Astrocyte (in vitro differentiated cells and primary cell): ENCODE measurements around the gene MAGI1. TPM values are rescaled to one million over a fixed set of nuclear protein-coding genes. Genes with fewer than 3 reads are reported as not detected.
A peak's percentile ranks its signal among the peaks of the same experiment; 100 is the strongest.

Experiments used
- DNase-seq: peaks from one replicate; pipeline ENCODE4 v3.0.0-alpha.2; 2010; ENCODE audit warnings: low read depth
- FAIRE-seq: peaks from 2 replicates; lab custom pipeline; 2011; peaks lifted over from hg19 to GRCh38; lab: Jason Lieb, UNC
- H2AFZ ChIP-seq: 2 replicates; pipeline ENCODE4 v1.6.0; 2012; ENCODE audit warnings: low read depth, low read length, inconsistent platforms
- H3K27ac ChIP-seq: 2 replicates; pipeline ENCODE4 v1.5.1; 2011; ENCODE audit warnings: low read depth, low read length, inconsistent platforms
- H3K27me3 ChIP-seq: 2 replicates; pipeline ENCODE4 v1.6.0; 2011; ENCODE audit warnings: low read length, inconsistent platforms; ENCODE audit not compliant: insufficient read depth
- H3K36me3 ChIP-seq: 2 replicates; pipeline ENCODE4 v1.5.1; 2011; ENCODE audit warnings: low read length, inconsistent platforms; ENCODE audit not compliant: insufficient read depth
- H3K4me1 ChIP-seq: 2 replicates; pipeline ENCODE4 v1.5.1; 2011; ENCODE audit warnings: low read length, inconsistent platforms; ENCODE audit not compliant: insufficient read depth
- H3K4me2 ChIP-seq: 2 replicates; pipeline ENCODE4 v1.6.0; 2012; ENCODE audit warnings: low read length, inconsistent platforms
- H3K4me3 ChIP-seq: 2 replicates; pipeline ENCODE4 v1.5.1; 2011; ENCODE audit warnings: low read depth, mild to moderate bottlenecking, low read length, inconsistent platforms; ENCODE audit not compliant: insufficient read depth
- H3K79me2 ChIP-seq: 2 replicates; pipeline ENCODE4 v1.6.0; 2012; ENCODE audit warnings: mild to moderate bottlenecking, low read length, inconsistent platforms; ENCODE audit not compliant: insufficient read depth
- H3K9ac ChIP-seq: 2 replicates; pipeline ENCODE4 v1.6.0; 2012; ENCODE audit warnings: mild to moderate bottlenecking, low read length, inconsistent platforms
- H3K9me3 ChIP-seq: 2 replicates; pipeline ENCODE4 v1.5.1; 2012; ENCODE audit warnings: low read depth, mild to moderate bottlenecking, low read length, inconsistent platforms; ENCODE audit not compliant: insufficient read depth
- H4K20me1 ChIP-seq: 2 replicates; pipeline ENCODE4 v1.6.0; 2012; ENCODE audit warnings: low read length, inconsistent platforms; ENCODE audit not compliant: insufficient read depth
- H3K27ac Mint-ChIP-seq: one replicate; pipeline ENCODE4 v1.8.0; 2021; ENCODE audit warnings: mild to moderate bottlenecking, mixed read lengths; ENCODE audit not compliant: unreplicated experiment
- H3K27me3 Mint-ChIP-seq: one replicate; pipeline ENCODE4 v1.8.0; 2021; ENCODE audit warnings: low read depth, mixed read lengths; ENCODE audit not compliant: unreplicated experiment
- H3K36me3 Mint-ChIP-seq: one replicate; pipeline ENCODE4 v1.8.0; 2021; ENCODE audit warnings: low read depth, mixed read lengths; ENCODE audit not compliant: unreplicated experiment
- H3K4me1 Mint-ChIP-seq: one replicate; pipeline ENCODE4 v1.8.0; 2021; ENCODE audit warnings: low read depth, mixed read lengths; ENCODE audit not compliant: unreplicated experiment
- H3K4me3 Mint-ChIP-seq: one replicate; pipeline ENCODE4 v1.8.0; 2021; ENCODE audit warnings: mild to moderate bottlenecking, moderate library complexity, mixed read lengths; ENCODE audit not compliant: unreplicated experiment
- H3K9me3 Mint-ChIP-seq: one replicate; pipeline ENCODE4 v1.8.0; 2021; ENCODE audit warnings: mild to moderate bottlenecking, mixed read lengths; ENCODE audit not compliant: unreplicated experiment
- EZH2 ChIP-seq: IDR thresholded peaks from 2 replicates; pipeline ENCODE4 v1.6.1; 2012; ENCODE audit warnings: mild to moderate bottlenecking, low read length, inconsistent platforms; ENCODE audit not compliant: insufficient read depth
- total RNA-seq: library from RNA; stranded (reverse); gene quantifications from 2 replicates; pipeline ENCODE4 v1.2.1, GENCODE V29; 2021
- TF ChIP-seq, protein P1 (sequence below): IDR thresholded peaks from 2 replicates; pipeline ENCODE4 v1.5.1; 2011; ENCODE audit warnings: low read depth, mild to moderate bottlenecking, inconsistent platforms, low read length, moderate library complexity; ENCODE audit not compliant: insufficient read depth

MAGI1 gene
- total RNA-seq, 1 donor from 2014 or later: 31.8 TPM

DNA sequence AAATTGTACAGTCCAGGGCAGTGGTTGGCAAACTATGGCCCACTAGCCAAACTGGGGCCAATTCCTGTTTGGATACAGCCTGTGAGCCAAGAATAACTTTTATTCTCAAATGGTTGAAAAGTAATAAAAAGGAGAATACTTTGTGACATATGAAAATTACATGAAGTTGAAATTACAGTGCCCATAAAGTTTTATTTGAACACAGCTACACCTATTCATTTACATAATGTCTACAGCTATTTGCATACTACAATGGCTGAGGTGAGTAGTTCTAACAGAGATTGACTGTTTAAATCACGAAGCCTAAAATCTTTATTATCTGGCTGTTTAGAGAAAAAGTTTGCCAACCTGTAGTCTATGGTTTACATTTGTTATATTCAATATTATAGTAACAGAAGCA is 600.1 kb downstream of the MAGI1 start:
- Mint-ChIP-seq H3K36me3 (peaks cover 8% of the 10 kb centered on the region), H3K27ac (no peak overlapping the region), H3K4me1 (peaks cover 4% of the 10 kb centered on the region), H3K9me3 (no peaks in the 10 kb centered on the region), H3K4me3 (no peak overlapping the region), H3K27me3 (no peaks in the 10 kb centered on the region)
- H3K27ac ChIP-seq: no peak overlapping the region
- no peaks in the 10 kb centered on the region for H3K27me3 ChIP-seq
- TF ChIP-seq, protein P1, sequence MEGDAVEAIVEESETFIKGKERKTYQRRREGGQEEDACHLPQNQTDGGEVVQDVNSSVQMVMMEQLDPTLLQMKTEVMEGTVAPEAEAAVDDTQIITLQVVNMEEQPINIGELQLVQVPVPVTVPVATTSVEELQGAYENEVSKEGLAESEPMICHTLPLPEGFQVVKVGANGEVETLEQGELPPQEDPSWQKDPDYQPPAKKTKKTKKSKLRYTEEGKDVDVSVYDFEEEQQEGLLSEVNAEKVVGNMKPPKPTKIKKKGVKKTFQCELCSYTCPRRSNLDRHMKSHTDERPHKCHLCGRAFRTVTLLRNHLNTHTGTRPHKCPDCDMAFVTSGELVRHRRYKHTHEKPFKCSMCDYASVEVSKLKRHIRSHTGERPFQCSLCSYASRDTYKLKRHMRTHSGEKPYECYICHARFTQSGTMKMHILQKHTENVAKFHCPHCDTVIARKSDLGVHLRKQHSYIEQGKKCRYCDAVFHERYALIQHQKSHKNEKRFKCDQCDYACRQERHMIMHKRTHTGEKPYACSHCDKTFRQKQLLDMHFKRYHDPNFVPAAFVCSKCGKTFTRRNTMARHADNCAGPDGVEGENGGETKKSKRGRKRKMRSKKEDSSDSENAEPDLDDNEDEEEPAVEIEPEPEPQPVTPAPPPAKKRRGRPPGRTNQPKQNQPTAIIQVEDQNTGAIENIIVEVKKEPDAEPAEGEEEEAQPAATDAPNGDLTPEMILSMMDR: no peak
- no peak for TF ChIP-seq EZH2
- no peak for DNase-seq
- no peak overlapping the region for H3K4me3 ChIP-seq
- no peaks in the 10 kb centered on the region for H3K36me3 ChIP-seq
- no peak overlapping the region for H3K4me2 ChIP-seq
- no peak overlapping the region for H2AFZ ChIP-seq
- H3K79me2 ChIP-seq: no peaks in the 10 kb centered on the region
- no peak overlapping the region for H3K9ac ChIP-seq
- H4K20me1 ChIP-seq: no peaks in the 10 kb centered on the region
- no peaks in the 10 kb centered on the region for H3K4me1 ChIP-seq
- peak; percentile 26 for FAIRE-seq
- no peaks in the 10 kb centered on the region for H3K9me3 ChIP-seq

DNA sequence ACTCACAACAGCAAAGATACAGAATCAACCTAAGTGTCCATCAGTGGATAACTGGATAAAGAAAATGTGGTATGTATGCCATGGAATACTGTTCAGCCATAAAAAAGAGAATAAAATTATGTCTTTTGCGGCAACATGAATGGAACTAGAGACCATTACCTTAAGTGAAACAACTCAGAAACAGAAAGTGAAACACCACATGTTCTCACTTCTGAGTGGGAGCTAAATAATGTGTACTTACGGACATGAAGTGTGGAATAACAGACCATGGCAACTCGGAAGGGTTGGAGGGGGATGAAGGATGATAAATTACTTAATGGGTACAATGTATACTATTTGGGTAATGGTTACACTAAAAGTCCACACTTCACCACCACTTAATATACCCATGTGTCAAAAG is 600.6 kb downstream of the MAGI1 start:
- no peak overlapping the region for H3K4me2 ChIP-seq
- no peaks in the 10 kb centered on the region for H3K36me3 ChIP-seq
- no peaks in the 10 kb centered on the region for H3K79me2 ChIP-seq
- no peak overlapping the region for H3K9ac ChIP-seq
- no peak for DNase-seq
- no peak for TF ChIP-seq EZH2
- TF ChIP-seq, protein P1: no peak
- H3K4me3 ChIP-seq: no peak overlapping the region
- H3K4me1 Mint-ChIP-seq: peaks cover 4% of the 10 kb centered on the region
- no peaks in the 10 kb centered on the region for H4K20me1 ChIP-seq
- H3K27ac Mint-ChIP-seq: no peak overlapping the region
- peaks cover 8% of the 10 kb centered on the region for H3K36me3 Mint-ChIP-seq
- H2AFZ ChIP-seq: no peak overlapping the region
- FAIRE-seq: no peak
- H3K9me3 ChIP-seq: no peaks in the 10 kb centered on the region
- no peak overlapping the region for H3K27ac ChIP-seq
- H3K27me3 ChIP-seq: no peaks in the 10 kb centered on the region
- H3K4me3 Mint-ChIP-seq: no peak overlapping the region
- H3K27me3 Mint-ChIP-seq: no peaks in the 10 kb centered on the region
- H3K4me1 ChIP-seq: no peaks in the 10 kb centered on the region
- H3K9me3 Mint-ChIP-seq: no peaks in the 10 kb centered on the region

DNA sequence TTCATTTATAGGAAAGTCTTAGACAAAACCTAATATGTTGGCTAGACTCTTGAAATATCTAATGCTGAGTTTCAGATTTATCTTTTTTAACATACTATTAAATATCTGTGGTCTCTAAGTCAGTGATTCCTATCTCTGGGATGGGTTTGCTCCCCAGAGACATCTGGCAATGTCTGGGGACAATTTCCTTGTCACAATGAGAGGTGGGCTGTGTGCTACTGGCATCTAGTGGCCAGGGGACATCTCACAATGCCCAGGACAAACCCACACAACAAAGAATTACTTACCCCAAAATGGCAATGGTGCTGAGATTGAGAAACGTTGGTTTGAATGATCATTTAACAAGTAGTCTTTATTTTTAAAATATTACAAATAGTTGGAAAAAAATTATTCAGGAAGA is 602.1 kb downstream of the MAGI1 start:
- Histone ChIP-seq H3K4me3 (no peak overlapping the region), H3K27ac (no peak overlapping the region)

More for the DNA sequence above, 602.1 kb downstream of the MAGI1 start:
- H3K9me3 Mint-ChIP-seq: no peaks in the 10 kb centered on the region
- no peak for DNase-seq
- Histone ChIP-seq H3K79me2 (no peaks in the 10 kb centered on the region), H3K27me3 (no peaks in the 10 kb centered on the region), H2AFZ (no peak overlapping the region), H3K9ac (no peak overlapping the region), H3K4me1 (no peaks in the 10 kb centered on the region), H3K9me3 (no peaks in the 10 kb centered on the region), H4K20me1 (no peaks in the 10 kb centered on the region), H3K36me3 (no peaks in the 10 kb centered on the region), H3K4me2 (no peak overlapping the region)
- peaks cover 8% of the 10 kb centered on the region for H3K36me3 Mint-ChIP-seq
- TF ChIP-seq, protein P1: peak; percentile 22
- no peak for TF ChIP-seq EZH2
- no peak overlapping the region for H3K27ac Mint-ChIP-seq
- H3K4me1 Mint-ChIP-seq: peaks cover 4% of the 10 kb centered on the region
- H3K4me3 Mint-ChIP-seq: no peak overlapping the region
- no peaks in the 10 kb centered on the region for H3K27me3 Mint-ChIP-seq
- no peak for FAIRE-seq
